Skeletal muscle cell (primary cell): Measurements from ENCODE around the gene RSU1.

Source experiments
- DNase-seq: peaks from one replicate; pipeline ENCODE4 v3.0.0-alpha.2; 2010; ENCODE audit warnings: low read depth
- H3K4me3 ChIP-seq: 2 replicates; pipeline ENCODE4 v1.5.1; 2011; ENCODE audit warnings: low read depth, mild to moderate bottlenecking, control low read depth, low read length, moderate library complexity

RSU1 gene

DNA sequence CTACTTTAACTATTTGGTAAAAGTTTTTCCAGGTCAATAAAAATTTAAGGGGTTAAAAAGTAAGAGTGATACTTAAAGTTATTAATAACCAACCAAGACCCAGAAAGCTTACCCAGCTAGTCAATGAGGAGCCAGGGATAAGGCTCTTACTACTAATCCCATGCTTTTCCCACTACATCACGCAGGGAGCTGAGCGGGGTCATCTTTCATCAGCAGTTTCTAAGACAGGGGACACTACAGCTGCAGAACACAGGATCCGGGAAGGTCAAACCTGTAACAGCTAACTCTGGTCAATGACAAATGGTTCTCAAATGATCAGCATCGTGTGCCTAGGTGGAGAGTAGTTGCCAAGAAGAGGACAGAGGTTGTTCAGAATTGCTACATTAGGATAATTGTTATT lies 65.1 kb downstream of the RSU1 start:
- no peak overlapping the region for H3K4me3 ChIP-seq
- no peak for DNase-seq

DNA sequence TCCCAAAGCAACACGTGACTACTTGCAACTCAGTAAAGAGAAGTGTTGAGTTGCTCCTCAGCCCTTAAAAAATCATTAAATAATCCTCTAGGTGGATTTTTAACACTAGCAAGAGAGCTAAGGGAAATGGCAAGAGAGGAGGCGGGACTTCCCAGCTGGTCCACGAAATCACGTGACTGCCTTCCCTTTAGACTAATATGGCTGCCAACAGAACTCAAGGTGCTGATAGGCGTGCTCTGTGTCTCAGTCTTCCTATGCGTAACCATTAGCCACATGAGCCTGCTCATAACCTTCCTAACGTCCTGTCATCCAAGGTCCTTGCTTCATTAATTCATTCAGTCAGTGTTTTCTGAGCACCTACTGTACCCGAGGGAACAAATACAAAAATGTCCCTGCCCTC lies 66.0 kb downstream of the RSU1 start:
- no peak for DNase-seq
- H3K4me3 ChIP-seq, result no peak overlapping the region

DNA sequence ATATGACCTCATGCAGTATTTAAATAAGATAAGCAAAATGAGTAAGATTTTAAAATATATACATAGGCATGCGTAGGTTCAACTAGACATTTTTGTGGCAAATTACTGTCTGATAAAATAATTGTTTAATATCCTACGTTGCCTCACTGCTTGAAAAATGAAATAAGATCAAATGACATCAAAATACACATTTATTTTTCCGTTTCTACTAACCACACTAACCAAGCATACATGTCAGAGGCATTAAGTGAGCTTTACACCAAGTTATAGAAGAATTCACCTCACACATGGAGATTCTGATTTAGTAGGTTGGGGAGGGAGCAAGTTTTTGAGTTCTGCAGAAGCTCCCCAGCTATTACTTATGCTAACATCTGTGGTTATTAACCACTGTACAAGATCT lies 66.8 kb downstream of the RSU1 start:
- DNase-seq, result no peak

DNA sequence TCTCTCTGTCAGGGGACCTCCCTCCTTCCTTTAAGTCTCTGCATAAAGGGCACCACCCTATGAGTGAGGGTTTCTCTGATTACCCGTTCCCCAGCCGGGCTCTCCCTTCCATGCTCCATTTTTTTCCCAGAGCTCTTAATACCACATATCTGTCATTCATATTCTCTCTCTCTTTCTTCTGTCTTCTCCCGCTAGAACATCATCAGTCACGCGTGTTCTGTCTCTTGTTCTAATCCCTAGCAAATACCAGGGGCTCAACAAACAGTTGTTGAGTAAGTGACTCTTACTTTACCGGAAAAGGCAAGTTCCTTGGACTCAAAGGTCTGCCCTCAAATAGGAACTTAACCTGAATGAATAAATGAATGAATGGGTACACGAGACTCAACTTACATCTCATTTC lies 68.5 kb downstream of the RSU1 start:
- no peak overlapping the region for H3K4me3 ChIP-seq
- no peak for DNase-seq

More for the DNA sequence above, 66.8 kb downstream of the RSU1 start:
- no peak overlapping the region for H3K4me3 ChIP-seq

DNA sequence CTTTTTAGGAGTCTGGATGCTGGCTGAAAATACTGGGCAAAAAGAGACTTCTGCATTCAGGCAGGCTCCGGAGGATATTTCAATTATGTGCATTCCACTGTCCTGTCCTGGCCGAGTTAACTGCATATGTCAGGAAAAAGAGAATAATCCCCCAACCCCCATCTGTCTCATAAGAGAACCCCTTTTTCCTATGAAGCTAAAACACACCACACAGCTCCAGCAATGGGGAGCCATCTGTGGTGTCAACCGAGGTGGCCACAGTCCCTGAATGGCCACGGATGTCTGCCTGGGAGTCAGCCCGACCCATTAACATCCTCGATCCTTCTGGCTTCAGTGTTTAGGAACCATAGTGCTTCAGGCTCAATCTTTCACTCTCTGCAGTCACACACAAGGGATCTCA lies 70.4 kb downstream of the RSU1 start:
- DNase-seq, result no peak

DNA sequence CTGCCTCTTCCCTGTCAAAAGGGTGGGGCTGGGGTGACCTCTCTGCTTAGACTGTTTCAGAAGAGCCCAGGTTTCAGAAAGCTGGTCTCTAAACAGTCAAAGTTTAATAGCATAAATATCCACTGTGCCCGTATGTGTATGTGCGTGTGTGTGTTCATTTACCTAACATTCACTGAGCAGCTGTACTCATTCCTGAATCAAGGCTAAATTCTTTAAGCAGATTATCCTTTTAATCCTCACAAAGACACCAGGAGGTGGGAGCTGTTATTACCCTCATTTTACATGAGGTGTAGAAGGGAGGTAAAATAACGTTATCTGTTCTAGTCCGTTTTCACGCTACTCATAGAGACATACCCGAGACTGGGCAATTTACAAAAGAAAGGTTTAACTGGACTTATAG lies 72.2 kb downstream of the RSU1 start:
- no peak for DNase-seq
- H3K4me3 ChIP-seq, result no peak overlapping the region

More for the DNA sequence above, 70.4 kb downstream of the RSU1 start:
- H3K4me3 ChIP-seq, result no peak overlapping the region

DNA sequence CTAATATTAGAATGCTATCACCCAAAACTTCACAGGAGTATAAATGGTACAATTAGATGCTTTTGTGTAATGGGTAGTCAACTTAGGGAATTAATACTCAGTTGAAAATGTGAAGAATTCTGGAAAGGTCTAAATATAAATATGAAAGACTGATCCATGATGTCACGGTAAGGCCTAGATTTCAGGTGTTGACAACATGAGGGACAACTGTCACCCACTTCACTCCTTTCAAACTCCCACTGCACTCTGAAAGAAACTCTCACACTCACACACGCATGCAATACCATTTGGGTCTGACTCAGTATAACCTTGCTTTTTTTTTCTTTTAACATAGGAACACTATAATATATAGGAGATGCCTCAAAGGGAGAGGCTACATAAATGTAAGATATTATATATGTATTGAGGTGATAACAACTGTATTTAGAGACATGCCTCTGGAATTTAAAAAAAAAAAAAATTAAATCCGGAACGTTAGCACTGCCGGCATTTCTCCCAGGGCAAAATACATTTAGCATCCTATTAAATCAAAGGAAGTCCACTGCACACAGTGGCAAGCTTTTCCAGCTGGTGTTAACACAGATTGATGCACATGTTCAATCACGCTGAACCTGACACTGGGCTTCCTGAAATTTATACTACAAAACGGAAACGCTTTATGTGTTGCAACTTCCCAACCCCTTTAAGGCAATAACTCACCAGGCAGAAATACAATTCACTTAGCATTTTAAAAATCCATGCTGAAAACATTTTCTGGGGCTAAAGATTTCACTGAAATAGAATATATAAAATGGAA lies 74.9 kb downstream of the RSU1 start:
- DNase-seq, result no peak

DNA sequence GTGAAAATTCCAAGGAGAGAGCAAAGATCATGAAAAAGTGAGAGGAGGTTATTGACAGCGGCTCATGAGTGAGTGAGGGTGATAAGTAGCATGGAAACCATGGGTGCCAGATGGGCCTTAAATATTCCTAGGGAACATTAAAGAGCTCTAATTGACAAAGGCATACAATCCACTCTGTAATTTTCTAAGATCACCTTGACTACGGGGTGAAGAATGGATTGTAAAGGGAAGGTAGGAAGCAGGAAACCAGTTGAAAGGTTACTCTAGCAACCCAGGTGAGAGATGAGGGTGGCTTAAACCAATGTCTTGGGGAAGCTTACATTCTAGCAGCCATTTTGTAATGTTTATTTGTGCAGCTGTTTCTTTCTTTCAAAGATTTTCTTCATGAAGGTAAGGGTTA lies 75.7 kb downstream of the RSU1 start:
- DNase-seq, result no peak

More for the DNA sequence above, 74.9 kb downstream of the RSU1 start:
- no peak overlapping the region for H3K4me3 ChIP-seq

DNA sequence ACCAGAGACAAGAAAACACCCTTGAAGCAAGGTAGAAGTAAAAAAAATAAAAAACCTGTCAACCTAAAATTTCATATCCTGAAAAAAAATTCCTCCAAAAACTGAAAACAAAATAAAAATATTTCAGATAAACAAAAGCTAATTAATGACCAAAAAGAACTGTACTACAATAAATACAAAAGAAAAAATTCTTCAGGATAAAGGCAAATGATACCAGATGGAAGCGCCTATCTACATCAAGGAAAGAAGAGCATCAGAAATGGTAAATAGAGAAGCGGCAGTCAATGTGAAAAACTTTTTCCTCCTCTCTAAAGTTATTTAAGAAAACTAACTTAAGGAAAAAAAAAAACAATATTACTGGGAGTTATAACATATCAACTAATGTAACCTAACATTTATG lies 79.8 kb downstream of the RSU1 start:
- no peak overlapping the region for H3K4me3 ChIP-seq
- no peak for DNase-seq

More for the DNA sequence above, 75.7 kb downstream of the RSU1 start:
- no peak overlapping the region for H3K4me3 ChIP-seq

DNA sequence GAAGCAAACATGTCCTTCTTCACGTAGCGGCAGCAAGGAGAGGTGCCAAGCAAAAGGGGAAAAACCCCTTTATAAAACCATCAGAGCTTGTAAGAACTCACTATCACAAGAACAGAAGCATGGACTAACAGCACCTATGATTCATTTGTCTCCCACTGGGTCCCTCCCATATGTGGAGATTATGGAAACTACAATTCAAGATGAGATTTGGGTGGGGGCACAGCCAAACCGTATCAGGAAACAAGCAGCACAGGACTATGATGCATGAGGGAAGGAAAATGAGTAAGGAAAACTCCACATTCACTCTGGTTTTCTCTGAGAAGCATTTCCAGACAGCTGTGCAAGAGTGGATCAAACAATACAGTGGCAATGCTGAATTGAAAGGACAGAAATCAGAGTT lies 81.6 kb downstream of the RSU1 start:
- H3K4me3 ChIP-seq, result no peak overlapping the region
- no peak for DNase-seq

DNA sequence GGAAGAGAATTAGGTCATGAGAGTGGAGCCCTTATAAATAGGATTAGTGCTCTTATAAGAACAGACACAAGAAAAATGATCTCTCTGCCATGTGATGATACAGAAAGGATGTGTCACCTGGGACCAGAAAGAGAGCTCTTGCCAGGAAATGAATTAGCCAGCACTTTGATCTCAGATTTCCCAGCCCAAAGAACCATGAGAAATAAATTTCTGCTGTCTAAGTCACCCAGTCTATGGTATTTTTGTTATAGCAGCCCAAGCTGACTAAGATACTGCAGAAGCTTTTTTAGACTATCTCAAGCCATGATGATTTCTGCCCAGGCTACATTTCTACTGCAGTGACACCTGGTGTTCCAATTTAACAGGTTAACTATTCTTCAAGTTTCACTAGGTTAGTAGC lies 84.8 kb downstream of the RSU1 start:
- no peak overlapping the region for H3K4me3 ChIP-seq
- no peak for DNase-seq

DNA sequence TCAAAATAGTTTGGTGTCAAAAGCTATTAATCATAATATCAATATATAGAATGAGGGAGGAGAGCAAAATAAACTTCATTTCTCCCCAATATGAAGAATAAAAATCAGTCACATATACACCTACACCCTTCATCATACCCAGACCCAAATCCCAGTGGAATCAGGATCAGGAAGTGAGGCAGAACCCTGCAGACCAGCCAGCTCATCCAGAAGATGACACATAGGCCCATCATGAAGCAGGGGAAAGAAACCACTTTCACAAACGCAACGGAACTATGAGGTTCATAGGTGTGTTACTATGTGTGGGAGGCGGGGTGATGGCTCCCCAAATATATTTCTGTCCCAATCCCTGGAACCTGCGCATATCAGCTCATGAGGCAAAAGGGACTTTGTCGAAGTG lies 89.0 kb downstream of the RSU1 start:
- DNase-seq, result no peak

DNA sequence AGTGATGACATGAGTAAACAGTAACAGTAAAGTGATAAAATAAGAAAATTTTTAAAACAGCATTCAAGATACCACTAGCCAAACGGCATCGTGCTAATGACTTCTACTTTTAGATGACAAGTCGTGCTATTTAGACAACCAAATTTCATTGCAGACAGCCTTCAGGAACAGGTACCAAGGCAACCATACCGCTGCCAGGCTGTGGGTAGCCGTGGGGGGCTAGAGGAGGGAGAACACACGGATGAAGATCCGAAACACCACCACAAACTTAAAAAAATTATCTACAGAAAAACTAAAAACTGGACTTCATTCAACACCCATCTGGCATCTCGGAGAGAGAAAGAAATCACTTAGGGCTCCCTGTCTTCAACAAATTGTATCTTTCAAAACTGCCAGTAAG lies 89.6 kb downstream of the RSU1 start:
- no peak overlapping the region for H3K4me3 ChIP-seq

More for the DNA sequence above, 89.0 kb downstream of the RSU1 start:
- H3K4me3 ChIP-seq, result no peak overlapping the region

DNA sequence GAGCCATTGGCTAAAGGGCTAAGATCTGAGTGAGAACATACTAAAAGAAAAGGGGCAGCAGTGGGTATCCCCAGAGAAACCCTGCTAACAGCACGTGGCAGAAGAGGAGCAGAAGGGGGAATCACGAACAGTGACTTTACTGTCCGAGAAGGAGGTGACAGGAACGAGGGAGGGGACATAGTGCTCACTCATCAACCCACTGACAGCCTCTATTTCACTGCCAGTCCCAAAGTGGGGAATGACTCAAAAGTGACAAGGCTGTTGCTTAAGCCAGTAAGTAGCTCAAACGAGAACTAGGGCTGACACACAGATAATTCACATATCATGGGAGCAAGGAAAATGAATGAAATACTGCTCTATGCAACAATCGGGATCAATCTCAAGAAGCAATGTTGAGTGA lies 92.7 kb downstream of the RSU1 start:
- DNase-seq, result no peak
- H3K4me3 ChIP-seq, result no peak overlapping the region

More for the DNA sequence above, 89.6 kb downstream of the RSU1 start:
- DNase-seq, result no peak

DNA sequence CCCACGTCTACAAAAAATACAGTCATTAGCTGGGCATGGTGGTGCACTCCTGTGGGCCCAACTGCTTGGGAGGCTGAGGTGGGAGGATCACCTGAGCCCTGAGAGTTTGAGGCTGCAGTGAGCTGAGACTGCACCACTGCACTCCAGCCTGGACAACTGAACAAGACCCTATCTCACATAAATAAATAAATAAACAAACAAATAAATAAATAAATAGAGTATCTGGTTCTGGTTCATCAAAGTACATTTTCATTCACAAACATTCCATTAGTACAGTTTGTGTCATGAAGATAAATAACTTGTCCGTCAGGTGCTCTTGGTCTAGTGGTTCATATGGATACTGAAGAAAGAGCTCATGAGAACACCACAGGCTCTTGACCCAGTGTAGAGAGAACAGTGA lies 96.4 kb downstream of the RSU1 start:
- DNase-seq, result no peak

DNA sequence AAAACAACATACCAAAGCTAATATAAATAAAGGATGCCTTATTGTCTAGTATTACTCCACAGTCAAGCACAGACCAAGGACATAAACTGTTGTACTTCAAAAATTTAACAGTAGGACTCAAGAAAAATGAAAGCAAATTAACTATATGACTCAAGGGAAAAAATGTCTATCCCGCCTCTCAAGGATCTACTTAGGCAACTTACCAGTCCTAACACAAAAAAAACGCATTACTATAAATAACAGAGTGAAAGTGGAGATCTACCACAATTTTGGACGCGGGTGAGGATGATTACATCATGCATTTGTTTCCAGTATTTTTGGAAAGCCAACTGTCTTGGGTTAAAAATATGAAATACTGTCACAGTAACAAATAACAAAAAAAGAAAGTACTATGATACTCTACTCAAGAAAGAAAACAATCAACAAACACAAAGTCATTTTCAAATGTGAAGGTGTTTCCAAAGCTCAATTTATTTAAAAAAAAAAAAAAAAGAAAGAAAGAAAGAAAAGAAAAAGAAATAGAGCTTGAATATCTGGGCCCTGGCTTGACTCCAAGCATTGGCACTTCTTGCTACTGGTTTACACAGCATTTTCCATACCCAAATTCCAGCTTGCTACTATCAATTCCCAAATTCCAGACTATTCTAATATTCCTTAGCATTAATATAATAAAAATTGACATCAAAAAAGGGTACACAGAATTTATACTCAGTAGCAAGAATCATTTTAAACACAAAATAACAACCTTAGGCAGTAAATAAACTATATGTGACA lies 99.4 kb downstream of the RSU1 start:
- DNase-seq, result peak; percentile 24
- no peak overlapping the region for H3K4me3 ChIP-seq

More for the DNA sequence above, 96.4 kb downstream of the RSU1 start:
- H3K4me3 ChIP-seq, result no peak overlapping the region

DNA sequence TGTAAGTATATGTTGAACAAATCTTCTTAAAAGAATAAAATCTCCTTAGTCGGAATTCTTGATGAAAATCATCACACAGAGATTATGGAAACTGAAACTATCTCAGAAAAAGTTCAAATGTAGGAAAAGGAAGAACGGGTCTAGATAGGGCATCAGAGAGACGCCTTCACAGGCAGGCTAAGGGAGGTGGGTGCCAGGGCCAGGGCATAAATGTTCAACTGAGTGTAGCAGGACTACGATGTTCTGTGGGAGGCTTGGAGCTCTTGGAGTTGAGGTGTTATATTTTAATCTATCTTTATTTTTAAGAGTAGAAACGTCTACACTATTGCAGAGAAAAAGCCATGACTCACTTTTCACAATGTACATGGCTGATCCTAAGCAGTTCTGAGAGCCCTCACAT lies 101.2 kb downstream of the RSU1 start:
- H3K4me3 ChIP-seq, result no peak overlapping the region
- DNase-seq, result no peak

DNA sequence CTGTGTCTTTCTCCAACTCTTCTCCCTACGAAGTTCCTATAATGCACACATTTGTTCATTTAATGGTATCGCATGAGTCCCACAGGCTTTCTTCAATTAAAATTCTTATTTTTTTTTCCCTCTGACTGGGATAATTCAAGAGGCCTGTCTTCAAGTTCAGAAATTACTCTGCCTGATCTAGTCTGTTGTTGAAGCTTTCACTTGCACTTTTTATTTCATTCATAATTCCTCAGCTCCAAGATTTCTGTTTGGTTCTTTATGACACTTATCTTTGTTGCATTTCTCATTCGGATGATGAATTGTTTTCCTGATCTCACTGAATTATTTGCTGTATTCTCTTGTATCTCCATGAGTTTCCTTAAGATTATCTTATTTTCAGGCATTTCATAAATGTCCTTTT lies 103.9 kb downstream of the RSU1 start:
- DNase-seq, result no peak
- no peak overlapping the region for H3K4me3 ChIP-seq

DNA sequence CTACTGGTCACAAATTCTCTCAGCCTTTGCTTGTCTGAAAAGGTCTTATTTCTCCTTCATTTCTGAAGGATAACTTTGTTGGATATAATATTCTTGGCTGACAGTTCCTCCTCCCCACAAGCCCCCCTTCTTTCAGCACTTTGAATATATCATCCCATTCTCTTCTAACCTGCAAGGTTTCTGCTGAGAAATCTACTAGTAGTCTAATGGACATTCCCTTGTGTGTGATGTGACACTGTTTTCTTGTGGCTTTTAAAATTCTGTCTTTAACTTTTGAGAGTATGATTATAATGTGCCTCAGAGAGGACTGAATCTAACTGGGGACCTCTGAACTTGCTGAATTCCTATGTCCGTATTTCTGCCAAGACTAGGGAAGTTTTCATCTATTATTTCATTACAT lies 104.3 kb downstream of the RSU1 start:
- DNase-seq, result no peak
- H3K4me3 ChIP-seq, result no peak overlapping the region

DNA sequence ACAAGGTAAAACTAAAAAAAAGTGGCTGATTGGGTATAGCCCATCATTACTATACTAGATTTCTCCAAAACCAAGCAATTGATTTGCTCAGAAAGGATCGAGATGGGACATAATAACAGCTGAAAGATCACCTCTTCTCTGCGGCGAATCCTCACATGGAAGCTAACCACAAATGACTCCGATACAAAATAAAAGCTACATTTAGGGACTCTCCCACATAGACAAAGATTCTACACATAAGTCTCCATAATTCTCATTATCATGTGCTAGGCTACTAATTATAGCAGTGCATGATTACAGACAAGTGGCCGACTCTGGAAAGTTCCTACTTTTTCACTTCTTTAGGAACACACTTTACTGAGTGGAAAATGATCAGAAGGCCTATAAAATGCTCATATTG lies 116.9 kb downstream of the RSU1 start:
- no peak for DNase-seq
- no peak overlapping the region for H3K4me3 ChIP-seq
